Nucleus accumbens (tissue), 56 donors: Measurements from ENCODE around the gene SORCS2.

Experiments
- DNase-seq, 56 donors: peaks; one replicate each; lab custom pipeline; 2025; lab: John Stamatoyannopoulos, UW

Gene SORCS2

GRCh38 chr4:7714176-7714575, 521.8 kb downstream of the SORCS2 start:
- no peak for DNase-seq

GRCh38 chr4:7714738-7715137, 522.4 kb downstream of the SORCS2 start:
- no peak for DNase-seq

- DNase-seq = no peak
These were observed 523.1 kb downstream of the SORCS2 start for GRCh38 chr4:7715271-7716009.

GRCh38 chr4:7716010-7716721, 523.8 kb downstream of the SORCS2 start:
- no peak for DNase-seq

GRCh38 chr4:7717161-7717560, 524.8 kb downstream of the SORCS2 start:
- no peak for DNase-seq

- no peak for DNase-seq
These were observed 525.7 kb downstream of the SORCS2 start for GRCh38 chr4:7717946-7718490.

- DNase-seq = peak in 45 of 56 donors; percentile 5 to 78 (median 39)
These were observed 527.2 kb downstream of the SORCS2 start for GRCh38 chr4:7719354-7720174.

GRCh38 chr4:7721984-7722551, 529.7 kb downstream of the SORCS2 start:
- DNase-seq = no peak

GRCh38 chr4:7722766-7723387, 530.5 kb downstream of the SORCS2 start:
- DNase-seq = no peak

GRCh38 chr4:7723625-7724024, 531.3 kb downstream of the SORCS2 start:
- DNase-seq = no peak

GRCh38 chr4:7725951-7726350, 533.6 kb downstream of the SORCS2 start:
- peak in 11 of 56 donors; percentile 8 to 46 (median 24) for DNase-seq

GRCh38 chr4:7726665-7727413, 534.5 kb downstream of the SORCS2 start:
- no peak for DNase-seq

- no peak for DNase-seq
These were observed 535.4 kb downstream of the SORCS2 start for GRCh38 chr4:7727749-7728148.

- no peak for DNase-seq
These were observed 539.1 kb downstream of the SORCS2 start for GRCh38 chr4:7731437-7731836.

GRCh38 chr4:7732263-7732662, 539.9 kb downstream of the SORCS2 start:
- no peak for DNase-seq

- DNase-seq = no peak
These were observed 540.9 kb downstream of the SORCS2 start for GRCh38 chr4:7733201-7733600.

- DNase-seq = no peak
These were observed 541.7 kb downstream of the SORCS2 start for GRCh38 chr4:7733801-7734650.

GRCh38 chr4:7734651-7735260, 542.4 kb downstream of the SORCS2 start:
- no peak for DNase-seq
